Osteoblast (primary cell): ENCODE results near the gene ZNF318. TPM values are rescaled to one million over a fixed set of nuclear protein-coding genes. Genes with fewer than 3 reads are reported as not detected.

Source experiments
- DNase-seq: peaks from one replicate; pipeline ENCODE4 v3.0.0; 2011; ENCODE audit warnings: low spot score, mixed read lengths; ENCODE audit not compliant: insufficient read length; ENCODE audit errors: missing footprints
- H2AFZ ChIP-seq: 2 replicates; pipeline ENCODE4 v1.6.0; 2011; ENCODE audit warnings: mild to moderate bottlenecking, low read length
- H3K27ac ChIP-seq: 2 replicates; pipeline ENCODE4 v1.5.1; 2011; ENCODE audit warnings: mild to moderate bottlenecking, low read depth, low read length, moderate library complexity
- H3K27me3 ChIP-seq: 2 replicates; pipeline ENCODE4 v1.6.0; 2012; ENCODE audit warnings: mild to moderate bottlenecking, control low read depth, inconsistent platforms, low read length, moderate library complexity; ENCODE audit not compliant: insufficient read depth
- H3K36me3 ChIP-seq: 2 replicates; pipeline ENCODE4 v1.5.1; 2011; ENCODE audit warnings: mild to moderate bottlenecking, low read length, control low read depth, moderate library complexity; ENCODE audit not compliant: insufficient read depth
- H3K4me1 ChIP-seq: 2 replicates; pipeline ENCODE4 v1.5.1; 2011; ENCODE audit warnings: mild to moderate bottlenecking, low read length, control low read depth, moderate library complexity; ENCODE audit not compliant: insufficient read depth
- H3K4me2 ChIP-seq: 2 replicates; pipeline ENCODE4 v1.6.0; 2011; ENCODE audit warnings: mild to moderate bottlenecking, low read length; ENCODE audit not compliant: insufficient read depth
- H3K4me3 ChIP-seq: fragments of 200-600 bp; sonication (generic); 3 replicates; pipeline ENCODE4 v1.5.1; 2012; ENCODE audit warnings: mild to moderate bottlenecking, low read length, inconsistent platforms; ENCODE audit not compliant: insufficient read depth
- H3K79me2 ChIP-seq: 2 replicates; pipeline ENCODE4 v1.6.0; 2012; ENCODE audit warnings: mild to moderate bottlenecking, low read length, control low read depth, inconsistent platforms; ENCODE audit not compliant: insufficient read depth
- H3K9me3 ChIP-seq: 2 replicates; pipeline ENCODE4 v1.5.1; 2011; ENCODE audit warnings: low read depth, low read length, control low read depth
- H4K20me1 ChIP-seq: 2 replicates; pipeline ENCODE4 v1.6.0; 2012; ENCODE audit warnings: mild to moderate bottlenecking, low read length, control low read depth; ENCODE audit not compliant: insufficient read depth
- CTCF ChIP-seq: IDR thresholded peaks from 2 replicates; pipeline ENCODE4 v1.5.1; 2011; ENCODE audit warnings: mild to moderate bottlenecking, low read depth, low read length, moderate library complexity; ENCODE audit errors: extremely low read depth
- total RNA-seq: library from RNA; depleted of rRNA; stranded (reverse); fragments of >200 nt; gene quantifications from 2 replicates; pipeline ENCODE4 v1.2.3, GENCODE V29; 2012

The ZNF318 gene
- total RNA-seq, 1 donor, result 12.3 TPM

GRCh38 chr6:43313813-43314212 is 55.6 kb downstream of the ZNF318 start:
- Histone ChIP-seq H3K27me3 (peaks cover 3% of the 10 kb centered on the region), H3K9me3 (no peaks in the 10 kb centered on the region), H4K20me1 (no peaks in the 10 kb centered on the region), H3K4me1 (peaks cover 2% of the 10 kb centered on the region), H3K79me2 (no peaks in the 10 kb centered on the region), H3K4me2 (no peak overlapping the region), H3K27ac (no peak overlapping the region), H3K36me3 (no peaks in the 10 kb centered on the region), H3K4me3 (no peak overlapping the region), H2AFZ (no peak overlapping the region)
- no peak for DNase-seq
- no peak for TF ChIP-seq CTCF

- H3K9me3 ChIP-seq, result no peaks in the 10 kb centered on the region
- no peaks in the 10 kb centered on the region for H3K36me3 ChIP-seq
- no peaks in the 10 kb centered on the region for H4K20me1 ChIP-seq
- no peak overlapping the region for H3K4me2 ChIP-seq
- peaks cover 10% of the 10 kb centered on the region for H3K4me1 ChIP-seq
- H3K27ac ChIP-seq, result no peak overlapping the region
- H3K79me2 ChIP-seq, result no peaks in the 10 kb centered on the region
- DNase-seq, result no peak
- TF ChIP-seq CTCF, result no peak
- peaks cover 3% of the 10 kb centered on the region for H3K27me3 ChIP-seq
- H3K4me3 ChIP-seq, result no peak overlapping the region
- no peak overlapping the region for H2AFZ ChIP-seq
These were observed 57.8 kb downstream of the ZNF318 start for GRCh38 chr6:43311666-43312065.

GRCh38 chr6:43310624-43311023 is 58.8 kb downstream of the ZNF318 start:
- H3K4me1 ChIP-seq, result peaks cover 10% of the 10 kb centered on the region
- DNase-seq, result no peak
- H3K36me3 ChIP-seq, result no peaks in the 10 kb centered on the region
- no peaks in the 10 kb centered on the region for H3K9me3 ChIP-seq
- H3K27ac ChIP-seq, result no peak overlapping the region
- H3K4me2 ChIP-seq, result no peak overlapping the region
- H4K20me1 ChIP-seq, result no peaks in the 10 kb centered on the region
- H3K27me3 ChIP-seq, result peaks cover 3% of the 10 kb centered on the region
- no peak overlapping the region for H3K4me3 ChIP-seq
- no peaks in the 10 kb centered on the region for H3K79me2 ChIP-seq
- no peak overlapping the region for H2AFZ ChIP-seq
- TF ChIP-seq CTCF, result no peak

GRCh38 chr6:43310134-43310533 is 59.3 kb downstream of the ZNF318 start:
- Histone ChIP-seq H3K36me3 (no peaks in the 10 kb centered on the region), H3K4me1 (peaks cover 10% of the 10 kb centered on the region), H3K27me3 (peaks cover 3% of the 10 kb centered on the region), H3K4me2 (no peak overlapping the region), H3K27ac (no peak overlapping the region), H2AFZ (no peak overlapping the region), H4K20me1 (no peaks in the 10 kb centered on the region), H3K9me3 (no peaks in the 10 kb centered on the region), H3K4me3 (no peak overlapping the region), H3K79me2 (no peaks in the 10 kb centered on the region)
- no peak for TF ChIP-seq CTCF
- DNase-seq, result no peak
